ENCODE results near the gene PRKCE. TPM values are rescaled to one million over a fixed set of nuclear protein-coding genes. Genes with fewer than 3 reads are reported as not detected.

Gene PRKCE
- total RNA-seq, 2 experiments from 2014 or later: 17.0 to 42.1 TPM

DNA sequence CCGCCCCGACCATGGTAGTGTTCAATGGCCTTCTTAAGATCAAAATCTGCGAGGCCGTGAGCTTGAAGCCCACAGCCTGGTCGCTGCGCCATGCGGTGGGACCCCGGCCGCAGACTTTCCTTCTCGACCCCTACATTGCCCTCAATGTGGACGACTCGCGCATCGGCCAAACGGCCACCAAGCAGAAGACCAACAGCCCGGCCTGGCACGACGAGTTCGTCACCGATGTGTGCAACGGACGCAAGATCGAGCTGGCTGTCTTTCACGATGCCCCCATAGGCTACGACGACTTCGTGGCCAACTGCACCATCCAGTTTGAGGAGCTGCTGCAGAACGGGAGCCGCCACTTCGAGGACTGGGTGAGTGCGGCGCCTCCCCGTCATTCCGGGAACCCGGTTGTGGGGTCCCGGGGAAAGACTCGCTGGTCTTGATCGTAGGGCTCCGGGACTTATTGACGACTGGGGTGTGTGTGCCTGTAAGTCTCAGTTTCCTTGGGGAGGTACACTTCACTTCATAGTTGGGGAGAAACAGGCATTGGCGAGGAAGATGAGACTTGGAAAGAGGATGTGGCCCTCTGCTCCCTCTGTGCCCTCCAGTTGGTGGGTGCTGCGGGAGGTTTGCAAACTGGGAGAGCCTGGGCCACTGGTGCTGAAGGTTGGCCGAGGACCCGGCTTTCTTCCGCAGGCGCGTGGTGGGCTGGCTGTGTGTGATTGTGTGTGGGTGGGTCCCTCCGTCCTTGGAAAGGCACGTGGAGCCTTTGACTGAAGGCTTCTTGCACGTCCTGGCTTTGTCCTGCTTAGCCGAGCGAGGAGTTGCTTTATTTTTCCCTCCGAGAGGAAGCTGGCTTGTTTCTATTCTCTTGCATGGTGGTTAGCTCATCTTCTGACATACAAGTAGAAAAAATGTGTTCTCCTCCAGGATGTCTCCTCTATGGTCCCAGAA is 886 bp downstream of the PRKCE start:
- intact Hi-C loops (cut with micrococcal nuclease; ENCODE audit: unreplicated experiment): loop anchor here (5.0 kb wide), 2 partner anchors 40 to 90 kb away; no protein-coding TSS in a partner anchor
- peak overlapping the region; percentile 89 for H3K4me3 ChIP-seq (ENCODE audit: low read depth, low read length, poor library complexity, severe bottlenecking)

DNA sequence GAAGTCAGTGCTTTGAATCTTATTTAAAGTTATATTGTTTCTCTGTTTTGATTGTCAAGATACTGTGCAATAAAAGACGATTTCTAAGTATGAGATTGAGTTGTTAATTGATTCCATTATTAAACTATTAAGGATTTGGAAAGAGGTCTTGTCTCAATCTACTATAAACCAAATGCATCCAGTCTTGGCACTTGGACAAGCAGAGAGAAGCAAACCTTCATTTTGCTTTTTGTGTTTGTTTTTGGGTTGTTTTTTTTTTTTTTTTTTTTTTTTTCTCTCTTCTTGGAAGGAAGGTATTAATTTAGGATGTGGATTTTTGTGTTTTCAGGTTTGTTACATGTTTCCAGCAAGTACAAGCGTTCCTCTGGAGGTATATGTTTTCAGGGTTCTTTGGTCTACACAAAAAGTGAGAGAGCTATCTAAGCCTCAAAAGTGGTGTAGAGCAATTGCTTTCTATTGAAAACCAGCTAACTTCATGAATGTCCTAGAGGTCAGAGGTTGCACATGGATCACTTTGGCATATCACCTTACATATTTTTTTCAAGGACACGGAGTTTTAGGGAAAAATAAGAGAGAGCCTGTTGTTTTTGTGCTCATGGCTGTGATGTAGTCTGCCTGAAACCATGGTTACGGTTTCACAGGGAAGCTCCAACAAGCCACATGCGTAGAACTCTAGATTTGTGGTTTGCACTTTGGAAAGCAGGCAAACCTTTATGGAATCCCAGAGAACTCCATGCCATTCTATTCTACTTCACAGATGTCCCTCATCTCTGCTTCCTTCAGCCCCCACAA is 1.8 kb downstream of the PRKCE start:
- Histone ChIP-seq H3K4me3 (ENCODE audit: low read depth, low read length, poor library complexity, severe bottlenecking) (peak overlapping the region; percentile 89), H3K79me2 (ENCODE audit: insufficient read depth, low read depth, low read length) (peaks cover 3% of the 10 kb centered on the region; the same call in 1 of the 2 replicates), H3K4me2 (ENCODE audit: low read length) (peak overlapping the region; percentile 99), H2AFZ (ENCODE audit: low read length) (no peak overlapping the region), H3K9me2 (ENCODE audit: insufficient read depth, low read length) (no peaks in the 10 kb centered on the region), H3K4me1 (ENCODE audit: insufficient read depth, low read length, poor library complexity, severe bottlenecking) (peaks cover 19% of the 10 kb centered on the region), H4K20me1 (ENCODE audit: insufficient read depth, low read length) (no peaks in the 10 kb centered on the region; the same call in 1 of the 2 replicates), H3K27ac (ENCODE audit: low read depth, low read length, poor library complexity, severe bottlenecking) (no peak overlapping the region), H3K36me3 (ENCODE audit: insufficient read depth, low read length) (no peaks in the 10 kb centered on the region), H3K9me3 (ENCODE audit: low read length) (no peaks in the 10 kb centered on the region)
- no peak for DNase-seq (ENCODE audit: low spot score)
- no peak for TF ChIP-seq EZH2phosphoT487 (IDR thresholded peaks at IDR 0.05; ENCODE audit: borderline replicate concordance, low read depth, low read length)
- TF ChIP-seq, protein P1, sequence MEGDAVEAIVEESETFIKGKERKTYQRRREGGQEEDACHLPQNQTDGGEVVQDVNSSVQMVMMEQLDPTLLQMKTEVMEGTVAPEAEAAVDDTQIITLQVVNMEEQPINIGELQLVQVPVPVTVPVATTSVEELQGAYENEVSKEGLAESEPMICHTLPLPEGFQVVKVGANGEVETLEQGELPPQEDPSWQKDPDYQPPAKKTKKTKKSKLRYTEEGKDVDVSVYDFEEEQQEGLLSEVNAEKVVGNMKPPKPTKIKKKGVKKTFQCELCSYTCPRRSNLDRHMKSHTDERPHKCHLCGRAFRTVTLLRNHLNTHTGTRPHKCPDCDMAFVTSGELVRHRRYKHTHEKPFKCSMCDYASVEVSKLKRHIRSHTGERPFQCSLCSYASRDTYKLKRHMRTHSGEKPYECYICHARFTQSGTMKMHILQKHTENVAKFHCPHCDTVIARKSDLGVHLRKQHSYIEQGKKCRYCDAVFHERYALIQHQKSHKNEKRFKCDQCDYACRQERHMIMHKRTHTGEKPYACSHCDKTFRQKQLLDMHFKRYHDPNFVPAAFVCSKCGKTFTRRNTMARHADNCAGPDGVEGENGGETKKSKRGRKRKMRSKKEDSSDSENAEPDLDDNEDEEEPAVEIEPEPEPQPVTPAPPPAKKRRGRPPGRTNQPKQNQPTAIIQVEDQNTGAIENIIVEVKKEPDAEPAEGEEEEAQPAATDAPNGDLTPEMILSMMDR (conservative IDR thresholded peaks at IDR 0.05; ENCODE audit: low read length): no peak
- CTCF ChIA-PET (ENCODE audit: unreplicated experiment): interaction anchor here (0.6 to 1.6 kb wide), 3 partner anchors 26 to 181 kb away, joined by 3 to 6 read pairs (median 3); no protein-coding TSS in a partner anchor
- BruUV-seq (replicated peaks): TSS peak; percentile 51
- POLR2A ChIA-PET: interaction anchor here (0.5 to 2.1 kb wide), 9 partner anchors 9 to 1981 kb away, joined by 3 to 10 read pairs (median 4); partner anchors contain the start of gene SRBD1
- intact Hi-C loops (cut with micrococcal nuclease; ENCODE audit: unreplicated experiment): loop anchor here (5.0 kb wide), 2 partner anchors 39 to 89 kb away; no protein-coding TSS in a partner anchor

More for the DNA sequence above, 886 bp downstream of the PRKCE start:
- no peaks in the 10 kb centered on the region for H3K9me3 ChIP-seq (ENCODE audit: low read length)
- CTCF ChIA-PET (ENCODE audit: unreplicated experiment): interaction anchor here (0.6 to 1.7 kb wide), 5 partner anchors 25 to 191 kb away, joined by 3 to 10 read pairs (median 5); no protein-coding TSS in a partner anchor
- peaks cover 19% of the 10 kb centered on the region for H3K4me1 ChIP-seq (ENCODE audit: insufficient read depth, low read length, poor library complexity, severe bottlenecking)
- no TSS peak for BruUV-seq (replicated peaks)
- H2AFZ ChIP-seq (ENCODE audit: low read length): peak overlapping the region; percentile 62; the same call in 1 of the 2 replicates
- TF ChIP-seq EZH2phosphoT487 (IDR thresholded peaks at IDR 0.05; ENCODE audit: borderline replicate concordance, low read depth, low read length): no peak
- TF ChIP-seq, protein P1 (conservative IDR thresholded peaks at IDR 0.05; ENCODE audit: low read length): no peak
- peak overlapping the region; percentile 99 for H3K4me2 ChIP-seq (ENCODE audit: low read length)
- H3K27ac ChIP-seq (ENCODE audit: low read depth, low read length, poor library complexity, severe bottlenecking): no peak overlapping the region
- POLR2A ChIA-PET: interaction anchor here (0.7 to 2.1 kb wide), 10 partner anchors 13 to 284 kb away, joined by 3 to 7 read pairs (median 4); partner anchors contain the start of gene SRBD1
- peak; percentile 36 for DNase-seq (ENCODE audit: low spot score)
- H3K9me2 ChIP-seq (ENCODE audit: insufficient read depth, low read length): no peaks in the 10 kb centered on the region
- no peaks in the 10 kb centered on the region; the same call in 1 of the 2 replicates for H4K20me1 ChIP-seq (ENCODE audit: insufficient read depth, low read length)
- no peaks in the 10 kb centered on the region for H3K36me3 ChIP-seq (ENCODE audit: insufficient read depth, low read length)
- H3K79me2 ChIP-seq (ENCODE audit: insufficient read depth, low read depth, low read length): peaks cover 3% of the 10 kb centered on the region; the same call in 1 of the 2 replicates

All from OCI-LY7 (cell line).